ENCODE measurements around the gene TBL1XR1.

Gene TBL1XR1

GRCh38 chr3:177137774-177138705, 59.2 kb downstream of the TBL1XR1 start:
- DNase-seq (ENCODE audit: low read depth in 1 of 2, low spot score in 1 of 2) = no peak
- TF ChIP-seq JUND (IDR thresholded peaks at IDR 0.05; ENCODE audit: low read depth) = no peak
- in situ Hi-C loops (cut with HindIII; ENCODE audit: low pct_unique_long_range_greater_than_20kb, low sequenced_read_pairs) = no loop called here

- no peak for DNase-seq (ENCODE audit: low read depth in 1 of 2, low spot score in 1 of 2)
- in situ Hi-C loops (cut with HindIII; ENCODE audit: low pct_unique_long_range_greater_than_20kb, low sequenced_read_pairs) = no loop called here
- TF ChIP-seq JUND (IDR thresholded peaks at IDR 0.05; ENCODE audit: low read depth) = no peak
Observed at GRCh38 chr3:177136741-177137140, 60.5 kb downstream of the TBL1XR1 start.

DNA sequence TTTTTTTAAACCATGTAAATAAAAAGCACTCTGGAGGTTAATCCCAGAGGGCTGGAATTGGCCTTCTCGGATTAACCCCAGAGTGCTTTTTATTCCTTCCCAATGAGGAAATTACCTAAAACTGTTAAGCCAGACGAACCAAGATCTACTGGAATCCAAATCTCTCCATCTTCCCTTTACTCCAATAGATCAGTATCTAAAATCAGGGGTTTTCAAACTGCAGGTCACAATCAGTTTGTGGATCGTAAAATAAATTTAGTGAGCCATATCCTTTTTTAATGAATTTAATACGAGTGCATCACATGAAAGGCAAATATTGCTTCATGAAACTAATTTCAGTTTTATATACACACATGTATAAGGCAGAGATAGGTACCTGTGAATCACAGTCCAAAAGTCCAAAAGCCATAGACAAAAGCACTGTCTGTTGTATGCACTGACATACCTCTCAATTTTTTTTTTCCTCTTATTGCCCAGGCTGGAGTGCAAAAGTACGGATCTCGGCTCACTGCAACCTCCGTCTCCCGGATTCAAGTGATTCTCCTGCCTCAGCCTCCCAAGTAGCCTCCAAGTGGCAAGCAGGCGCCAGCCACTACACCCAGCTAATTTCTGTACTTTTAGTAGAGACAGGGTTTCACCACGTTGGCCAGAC, 61.3 kb downstream of the TBL1XR1 start:
- in situ Hi-C loops (cut with HindIII; ENCODE audit: low pct_unique_long_range_greater_than_20kb, low sequenced_read_pairs) = no loop called here
- DNase-seq (ENCODE audit: low read depth in 1 of 2, low spot score in 1 of 2) = no peak

DNA sequence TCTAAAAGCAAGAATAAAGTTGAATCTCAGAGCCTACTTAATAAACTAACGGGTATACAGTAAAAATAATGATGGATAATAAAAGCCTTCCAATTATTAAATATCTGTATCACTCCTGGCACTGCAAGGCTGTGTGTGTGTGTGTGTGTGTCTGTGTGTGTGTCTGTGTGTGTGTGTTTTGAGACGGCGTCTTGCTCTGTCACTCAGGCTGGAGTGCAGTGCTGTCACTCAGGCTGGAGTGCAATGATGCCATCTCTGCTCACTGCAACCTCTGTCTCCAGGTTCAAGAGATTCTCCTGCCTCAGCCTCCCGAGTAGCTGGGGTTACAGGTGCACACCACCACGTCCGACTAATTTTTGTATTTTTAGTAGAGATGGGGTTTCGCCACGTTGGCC, 62.5 kb downstream of the TBL1XR1 start:
- TF ChIP-seq JUND (IDR thresholded peaks at IDR 0.05; ENCODE audit: low read depth) = no peak

More for the DNA sequence above, 61.3 kb downstream of the TBL1XR1 start:
- TF ChIP-seq JUND (IDR thresholded peaks at IDR 0.05; ENCODE audit: low read depth) = no peak

GRCh38 chr3:177133860-177134815, 63.1 kb downstream of the TBL1XR1 start:
- no peak for TF ChIP-seq JUND (IDR thresholded peaks at IDR 0.05; ENCODE audit: low read depth)
- in situ Hi-C loops (cut with HindIII; ENCODE audit: low pct_unique_long_range_greater_than_20kb, low sequenced_read_pairs) = no loop called here
- no peak for DNase-seq (ENCODE audit: low read depth in 1 of 2, low spot score in 1 of 2)

More for the DNA sequence above, 62.5 kb downstream of the TBL1XR1 start:
- in situ Hi-C loops (cut with HindIII; ENCODE audit: low pct_unique_long_range_greater_than_20kb, low sequenced_read_pairs) = no loop called here
- DNase-seq (ENCODE audit: low read depth in 1 of 2, low spot score in 1 of 2) = no peak

- no peak for TF ChIP-seq JUND (IDR thresholded peaks at IDR 0.05; ENCODE audit: low read depth)
- DNase-seq (ENCODE audit: low read depth in 1 of 2, low spot score in 1 of 2) = no peak
- in situ Hi-C loops (cut with HindIII; ENCODE audit: low pct_unique_long_range_greater_than_20kb, low sequenced_read_pairs) = no loop called here
Observed at GRCh38 chr3:177131927-177132636, 65.2 kb downstream of the TBL1XR1 start.

DNA sequence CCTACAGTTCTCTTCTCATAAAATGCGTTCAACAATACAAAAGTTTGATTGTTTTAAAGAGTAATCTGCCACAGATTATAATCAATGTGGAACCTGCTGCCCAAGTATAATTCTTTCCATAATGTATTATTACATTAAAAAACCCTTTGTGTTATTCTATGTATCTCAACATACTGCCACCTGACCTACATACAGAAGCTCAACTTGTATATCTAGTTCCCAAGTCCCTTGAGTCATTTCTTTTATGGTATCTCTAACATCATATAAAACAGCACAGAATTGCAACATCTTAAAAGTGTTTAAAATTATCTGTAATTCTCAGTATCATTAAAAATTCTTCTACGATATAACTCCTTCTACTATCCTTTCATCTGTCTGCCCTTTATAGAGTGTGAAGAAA, 70.3 kb downstream of the TBL1XR1 start:
- TF ChIP-seq JUND (IDR thresholded peaks at IDR 0.05; ENCODE audit: low read depth) = no peak
- no peak for DNase-seq (ENCODE audit: low read depth in 1 of 2, low spot score in 1 of 2)
- in situ Hi-C loops (cut with HindIII; ENCODE audit: low pct_unique_long_range_greater_than_20kb, low sequenced_read_pairs) = no loop called here

DNA sequence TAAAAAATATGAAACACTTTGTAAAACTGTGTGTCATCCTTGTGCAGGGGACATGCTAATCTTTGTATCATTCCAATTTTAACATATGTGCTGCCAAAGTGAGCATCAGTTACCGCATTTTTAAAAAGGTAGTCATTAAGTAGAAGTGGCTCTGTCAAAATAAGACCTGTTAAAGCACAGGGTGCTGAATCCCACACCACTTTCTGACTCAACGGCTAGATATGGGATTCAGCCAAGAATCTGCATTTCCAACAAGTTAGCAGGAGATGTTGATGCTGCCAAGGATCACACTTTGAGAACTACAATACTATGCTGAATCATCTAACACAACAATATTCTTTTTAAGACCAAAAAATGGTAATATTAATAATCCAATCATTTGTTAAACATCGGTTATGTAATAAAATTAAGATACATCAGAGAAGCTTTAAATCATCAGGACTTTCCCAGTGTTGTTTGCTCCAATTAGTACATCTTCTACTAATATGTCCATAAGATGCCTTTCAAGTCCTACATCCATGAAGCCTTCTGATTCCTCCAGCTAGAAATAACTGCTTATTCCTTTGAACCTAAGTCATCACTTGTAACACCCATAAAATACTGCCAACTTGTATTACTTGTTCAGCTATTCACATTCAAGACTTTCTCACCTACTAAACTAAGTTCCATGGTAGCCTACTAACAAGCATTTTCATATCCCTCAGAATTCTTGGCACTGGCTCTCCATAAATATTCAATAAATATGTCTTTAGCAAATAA, 71.1 kb downstream of the TBL1XR1 start:
- DNase-seq (ENCODE audit: low read depth in 1 of 2, low spot score in 1 of 2) = no peak
- in situ Hi-C loops (cut with HindIII; ENCODE audit: low pct_unique_long_range_greater_than_20kb, low sequenced_read_pairs) = no loop called here
- no peak for TF ChIP-seq JUND (IDR thresholded peaks at IDR 0.05; ENCODE audit: low read depth)

DNA sequence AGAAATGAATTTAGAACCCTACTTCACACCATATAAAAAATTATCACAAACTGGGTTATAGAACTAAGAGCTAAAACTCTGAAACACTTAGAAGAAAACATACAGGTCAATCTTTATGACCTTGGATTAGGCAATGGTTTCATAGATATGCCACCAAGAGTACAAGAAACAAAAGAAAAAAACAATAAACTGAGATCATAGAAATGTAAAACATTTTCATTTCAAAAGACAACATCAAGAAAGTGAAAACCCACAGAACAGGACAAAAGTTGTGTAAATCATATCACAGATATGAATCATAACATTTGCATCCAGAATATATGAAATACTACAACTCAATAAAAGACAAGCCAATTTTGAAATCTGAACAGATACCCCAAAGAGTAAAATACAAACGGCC, 72.4 kb downstream of the TBL1XR1 start:
- TF ChIP-seq JUND (IDR thresholded peaks at IDR 0.05; ENCODE audit: low read depth) = no peak
- no peak for DNase-seq (ENCODE audit: low read depth in 1 of 2, low spot score in 1 of 2)
- in situ Hi-C loops (cut with HindIII; ENCODE audit: low pct_unique_long_range_greater_than_20kb, low sequenced_read_pairs) = no loop called here

GRCh38 chr3:177123822-177124221, 73.5 kb downstream of the TBL1XR1 start:
- TF ChIP-seq JUND (IDR thresholded peaks at IDR 0.05; ENCODE audit: low read depth) = no peak; the same call in 1 of the 2 replicates
- no peak for DNase-seq (ENCODE audit: low read depth in 1 of 2, low spot score in 1 of 2)
- in situ Hi-C loops (cut with HindIII; ENCODE audit: low pct_unique_long_range_greater_than_20kb, low sequenced_read_pairs) = no loop called here

GRCh38 chr3:177122183-177122856, 75.0 kb downstream of the TBL1XR1 start:
- in situ Hi-C loops (cut with HindIII; ENCODE audit: low pct_unique_long_range_greater_than_20kb, low sequenced_read_pairs) = no loop called here
- no peak for DNase-seq (ENCODE audit: low read depth in 1 of 2, low spot score in 1 of 2)
- TF ChIP-seq JUND (IDR thresholded peaks at IDR 0.05; ENCODE audit: low read depth) = no peak

All from T47D (cell line).